Pancreas (tissue), 10 donors: Measurements from ENCODE around the gene ZBTB18. TPM values are rescaled to one million over a fixed set of nuclear protein-coding genes. Genes with fewer than 3 reads are reported as not detected.

Experiments used
- ATAC-seq, 4 donors: fragments of 200-7000 bp; cut with Tn5 transposase; one replicate each; pipeline versions ENCODE4 v1.8.0 to v1.9.1; 2020; ENCODE audit warnings: mild to moderate bottlenecking in 4 of 4, moderate library complexity in 4 of 4
- DNase-seq, 6 donors: peaks; one replicate each; pipeline ENCODE4 v3.0.0-alpha.2; 2020
- FAIRE-seq: peaks from 2 replicates; lab custom pipeline; 2012; peaks lifted over from hg19 to GRCh38; lab: Jason Lieb, UNC
- H3K27ac ChIP-seq, 4 donors: fragments of 200-600 bp; sonication (generic); 1 replicate in 3 of 4; 2 replicates in 1 of 4; pipeline versions ENCODE4 v1.5.0 to v1.8.0; 2020
- H3K27me3 ChIP-seq, 4 donors: fragments of 200-600 bp; one replicate each; pipeline ENCODE4 v1.8.0; 2021
- H3K36me3 ChIP-seq, 3 donors: fragments of 200-600 bp; sonication (generic) in 1 of 3; one replicate each; pipeline versions ENCODE4 v1.5.0 to v1.8.0; 2020 to 2021
- H3K4me1 ChIP-seq, 3 donors: fragments of 200-600 bp; one replicate each; pipeline ENCODE4 v1.8.0; 2021
- H3K4me3 ChIP-seq, 4 donors: fragments of 200-600 bp; sonication (generic) in 2 of 4; one replicate each; pipeline versions ENCODE4 v1.5.0 to v1.8.0; 2020 to 2021
- H3K9me3 ChIP-seq, 4 donors: fragments of 200-600 bp; one replicate each; pipeline ENCODE4 v1.8.0; 2021
- CTCF ChIP-seq, 4 donors: fragments of 200-600 bp; sonication (generic) in 3 of 4; IDR thresholded peaks; one replicate each; pipeline versions ENCODE4 v1.5.0 to v1.8.0; 2021; ENCODE audit warnings: antibody characterized with exemption in 4 of 4
- WGBS, 2 donors: extraction: QIAGEN DNeasy Blood & Tissue Kit; methylation state at CpG; one replicate each; pipeline ENCODE4 v1.1.7; 2013; 5-methylcytosine and 5-hydroxymethylcytosine counted together
- intact Hi-C, 3 donors: fragments of 100-400 bp; cut with DNase I; formaldehyde crosslinking; loops; one replicate each; pipeline versions ENCODE4 v1.11.1 to v1.14.2; 2022
- polyA plus RNA-seq, 2 donors: library from polyadenylated mRNA; stranded (reverse); fragments of 200-250 nt; gene quantifications; one replicate each; pipeline ENCODE4 v1.2.3, GENCODE V29; 2013
- total RNA-seq, 6 donors: library from RNA; stranded (reverse); fragmentation: NEBNext Ultra II Directional in 4 of 6; extraction: Animal tissue kit (Norgen Biotek cat#: 25700) in 4 of 6; gene quantifications; one replicate each; pipeline versions ENCODE4 v1.2.1 to v1.2.4, GENCODE V29; 2021 to 2023
- donor health status: healthy with polysubstance abuse.
- donor health status: DM: no; HTN: no; CAD: no; lungs with moderate emphysema.
- donor health status: DM: no; HTN: no; CAD: no.
- donor health status: control.
- donor health status: control.
- donor health status: Bipolar disorder and iron deficiency.
- donor health status: DM: yes; HTN: yes; CAD: no.
- donor health status: DM: no; HTN: no; CAD: no.
- donor health status: DM: no; HTN: no; CAD: no.
- donor health status: DM: yes; HTN: yes; CAD: no.

Gene ZBTB18
- total and polyA plus RNA-seq, 8 donors, result 12.8 to 18.5 (median 14.5) TPM

- no peak for TF ChIP-seq CTCF (IDR thresholded peaks at IDR 0.05)
- intact Hi-C loops, result no loop called here
- no peaks in the 10 kb centered on the region for H3K4me1 ChIP-seq
- H3K27me3 ChIP-seq, result no peaks in the 10 kb centered on the region
- 43 to 44% methylated on average over 3 of the region's 3 CpGs for WGBS, 2 donors
- no peak overlapping the region for H3K27ac ChIP-seq
- H3K36me3 ChIP-seq, result no peaks in the 10 kb centered on the region
- FAIRE-seq, result no peak
- no peaks in the 10 kb centered on the region for H3K9me3 ChIP-seq
- DNase-seq, result no peak
- H3K4me3 ChIP-seq, result no peak overlapping the region
- no peak for ATAC-seq
These were observed 55.1 kb downstream of the ZBTB18 start for GRCh38 chr1:244106176-244106575.

Other genes starting within 250 kb of the ZBTB18 start
- gene AKT3, start 201.0 kb upstream of the ZBTB18 start, total RNA-seq, result 10 to 100 TPM in 5 of 6 donors, 1 to 10 TPM in 1; 9.9 to 24.1 (median 15.6) TPM
- 1 to 10 TPM; 4.2 to 8.9 TPM for gene AKT3, start 201.0 kb upstream of the ZBTB18 start, polyA plus RNA-seq